DMS 273 treated with DMSO at 0.1 percent for 48 hours (cell line): ENCODE measurements around the gene AUH.

Experiments
- DNase-seq: peaks from one replicate; lab custom pipeline; 2025; lab: John Stamatoyannopoulos, UW

The AUH gene

DNA sequence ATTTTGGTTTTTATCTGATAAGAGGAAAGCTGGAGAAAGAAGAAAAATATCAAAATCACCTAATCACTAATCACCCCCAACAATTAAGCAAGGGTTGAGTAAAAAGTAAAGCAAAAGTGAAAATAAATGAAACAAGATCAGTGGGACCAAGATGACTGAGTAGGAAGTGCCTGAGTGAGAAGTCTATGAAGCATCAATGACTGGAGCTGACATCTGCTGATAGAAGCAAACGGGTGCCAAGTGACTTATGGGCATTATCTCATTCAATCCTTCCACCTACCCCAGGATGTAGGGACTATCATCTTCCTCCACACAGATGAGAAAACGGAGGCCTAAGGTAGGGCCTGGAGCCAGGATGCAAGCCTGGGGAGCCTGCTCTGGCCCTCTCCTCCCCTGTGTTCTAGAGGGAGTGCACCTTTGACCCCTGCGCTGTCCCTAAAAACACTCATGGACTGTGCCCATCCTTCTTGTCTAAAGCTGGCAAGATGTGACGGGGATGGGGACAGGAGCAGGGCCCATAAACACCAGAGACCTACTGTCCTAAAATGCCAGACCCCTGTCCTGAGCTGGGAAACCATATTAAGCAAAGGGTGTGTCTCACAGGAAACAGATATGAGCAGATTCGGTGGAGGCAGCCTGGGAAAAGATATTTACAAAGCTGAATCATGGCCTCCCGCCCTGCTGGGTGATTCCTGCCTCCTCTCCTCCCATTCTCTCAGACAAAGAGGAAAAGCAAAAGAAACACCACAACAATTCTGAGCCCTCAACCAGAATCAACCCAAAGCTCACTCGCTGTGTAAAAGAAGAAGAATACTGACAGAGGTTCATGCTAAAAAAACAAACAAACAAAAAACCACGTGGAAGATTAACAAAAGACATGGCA is 116.0 kb downstream of the AUH start:
- DNase-seq: no peak

GRCh38 chr9:91243029-91243428 is 118.7 kb downstream of the AUH start:
- DNase-seq: no peak

DNA sequence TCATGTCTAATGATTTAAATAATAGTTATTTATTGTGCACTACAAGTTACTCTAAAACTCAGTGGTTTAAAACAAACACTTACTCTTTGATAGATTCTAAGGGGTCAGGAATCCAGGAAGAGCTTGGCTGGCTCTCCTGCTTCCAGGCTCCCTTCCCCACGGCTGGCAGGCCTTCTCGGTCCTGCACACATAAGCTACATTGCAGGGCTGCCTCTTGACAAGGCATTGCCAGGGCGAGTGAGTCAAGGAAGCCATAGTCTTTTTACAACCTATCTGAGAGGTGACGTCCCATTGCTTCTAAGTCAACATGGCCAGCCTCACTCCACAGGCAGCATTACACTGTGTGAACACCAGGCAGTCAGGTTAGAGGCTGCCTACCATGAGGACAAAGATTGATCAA is 119.8 kb downstream of the AUH start:
- no peak for DNase-seq

GRCh38 chr9:91240596-91241165 is 121.0 kb downstream of the AUH start:
- no peak for DNase-seq

DNA sequence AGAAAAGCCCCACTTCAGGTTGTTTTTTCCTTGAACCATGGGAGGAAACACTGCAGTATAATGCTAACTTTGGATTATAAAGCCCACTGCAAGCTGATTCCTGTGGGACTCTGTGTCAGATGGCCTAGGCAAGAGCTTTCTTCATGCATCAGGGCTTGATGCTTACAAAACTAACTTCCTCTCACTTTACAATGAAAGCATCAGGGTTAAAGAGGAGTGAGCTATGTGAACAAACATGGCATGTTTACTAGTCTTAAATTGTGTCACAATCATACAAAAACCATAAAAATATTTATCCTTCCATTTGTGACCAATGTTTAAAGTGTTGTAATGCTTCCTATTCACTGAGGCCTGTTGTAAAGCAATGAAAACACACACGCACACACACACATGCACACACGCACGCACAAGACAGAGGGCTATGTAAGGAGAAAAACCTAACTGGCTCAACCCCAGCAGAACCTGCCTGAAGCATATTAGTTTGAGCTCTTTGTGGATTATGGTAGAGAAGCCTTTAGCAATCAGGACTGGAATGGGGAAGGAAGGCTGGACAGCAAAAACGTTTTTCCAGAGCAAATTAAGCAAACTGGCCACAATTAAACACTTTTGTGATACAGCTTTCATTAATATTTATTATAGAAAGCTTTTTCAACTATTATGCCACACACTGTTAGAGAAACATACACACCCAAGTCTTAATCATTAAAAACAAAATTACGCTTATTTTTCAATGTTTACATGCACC is 122.2 kb downstream of the AUH start:
- DNase-seq: no peak

DNA sequence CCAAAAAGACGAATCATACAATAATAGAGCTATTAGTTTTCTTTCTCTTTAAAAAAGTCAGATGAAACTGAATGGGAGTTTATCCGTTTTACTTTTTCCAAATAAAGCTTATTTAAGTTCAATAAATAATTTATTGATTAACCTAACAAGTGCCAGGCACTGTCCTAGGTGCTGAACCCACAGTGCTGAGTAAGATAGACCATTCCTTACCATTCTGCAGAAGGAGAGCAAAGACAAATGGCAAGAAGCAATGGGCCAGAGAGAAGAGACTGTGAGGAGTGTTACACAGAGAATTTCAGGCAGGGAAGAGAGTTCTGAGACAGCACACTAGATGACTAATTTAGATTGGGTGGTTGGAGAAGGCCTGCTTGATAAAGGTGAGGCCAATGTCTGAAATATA is 127.2 kb downstream of the AUH start:
- no peak for DNase-seq

GRCh38 chr9:91231619-91232018 is 130.1 kb downstream of the AUH start:
- no peak for DNase-seq

- DNase-seq: no peak
Measured at GRCh38 chr9:91223000-91223399, 138.7 kb downstream of the AUH start.

- no peak for DNase-seq
Measured at GRCh38 chr9:91222457-91222856, 139.3 kb downstream of the AUH start.

- no peak for DNase-seq
Measured at GRCh38 chr9:91221332-91221731, 140.4 kb downstream of the AUH start.

- DNase-seq: no peak
Measured at GRCh38 chr9:91220491-91221135, 141.1 kb downstream of the AUH start.

DNA sequence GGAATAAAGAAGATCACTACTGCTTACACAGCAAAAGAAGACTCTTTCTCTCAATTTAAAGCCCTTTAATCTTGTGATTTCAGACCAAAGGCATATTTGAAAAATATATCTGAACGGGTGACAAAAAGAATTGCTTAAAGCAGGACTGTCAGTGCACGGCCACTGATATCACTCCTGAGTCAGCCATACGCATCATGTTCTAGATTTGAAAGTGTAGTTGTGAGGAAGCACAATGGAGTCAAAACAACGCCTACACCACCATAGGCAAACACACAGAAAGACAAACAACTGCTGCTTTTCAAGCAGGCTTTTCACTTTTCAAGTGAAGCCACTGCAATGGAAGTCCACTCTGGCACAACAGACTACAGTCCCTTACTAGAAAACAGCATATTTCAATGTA is 141.7 kb downstream of the AUH start:
- no peak for DNase-seq

GRCh38 chr9:91219557-91219956 is 142.2 kb downstream of the AUH start:
- no peak for DNase-seq

GRCh38 chr9:91217388-91217787 is 144.3 kb downstream of the AUH start:
- no peak for DNase-seq

GRCh38 chr9:91214867-91215266 is 146.9 kb downstream of the AUH start:
- DNase-seq: no peak

- no peak for DNase-seq
Measured at GRCh38 chr9:91214086-91214485, 147.6 kb downstream of the AUH start.

- no peak for DNase-seq
Measured at GRCh38 chr9:91212596-91213243, 149.0 kb downstream of the AUH start.

DNA sequence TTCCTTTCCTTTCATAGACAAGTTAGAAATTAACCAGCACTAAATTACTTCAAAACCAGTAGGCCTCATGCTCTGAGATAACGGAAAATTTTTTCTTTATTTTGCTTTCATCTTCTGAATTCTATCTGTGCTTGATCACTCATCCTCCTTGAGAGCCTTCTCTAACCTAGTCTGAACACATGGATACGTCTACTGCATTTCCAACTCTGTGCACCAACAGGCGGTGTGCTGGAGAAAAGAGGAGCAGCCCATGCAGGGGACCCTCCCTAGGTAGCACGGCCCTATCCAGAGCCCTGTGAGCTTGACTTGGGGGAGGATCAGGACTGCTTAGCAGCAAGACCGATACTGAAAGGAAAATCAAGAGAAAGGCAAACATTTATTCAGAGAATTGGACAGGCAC is 149.8 kb downstream of the AUH start:
- DNase-seq: no peak

GRCh38 chr9:91211414-91211813 is 150.3 kb downstream of the AUH start:
- no peak for DNase-seq

DNA sequence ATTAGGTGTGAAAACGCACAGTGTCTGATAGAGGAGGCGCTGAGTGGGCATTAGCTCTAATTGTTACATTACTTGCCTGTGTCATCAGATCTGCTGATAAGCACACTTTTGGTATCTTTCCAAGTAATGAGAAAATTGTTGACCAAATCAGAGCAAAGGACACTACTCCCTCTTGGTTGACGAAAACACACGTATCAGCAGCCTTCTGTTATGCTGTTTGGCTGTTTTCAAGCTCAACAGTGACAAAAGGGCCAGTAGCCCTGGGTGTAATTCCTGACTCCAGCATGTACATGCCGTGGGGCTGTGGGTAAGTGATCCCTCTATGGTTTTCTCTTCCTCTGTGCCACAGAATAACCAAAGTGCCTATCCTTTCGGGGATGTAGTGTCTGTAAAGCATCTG is 151.4 kb downstream of the AUH start:
- no peak for DNase-seq

- no peak for DNase-seq
Measured at GRCh38 chr9:91208837-91209236, 152.9 kb downstream of the AUH start.

- DNase-seq: no peak
Measured at GRCh38 chr9:91208419-91208745, 153.3 kb downstream of the AUH start.
